Neural crest cell (in vitro differentiated cells): ENCODE measurements around the gene GPR161. TPM values are rescaled to one million over a fixed set of nuclear protein-coding genes. Genes with fewer than 3 reads are reported as not detected.

Experiments used
- DNase-seq: peaks from one replicate; pipeline ENCODE4 v3.0.0; 2021; ENCODE audit warnings: low read depth, mixed read lengths, low spot score
- H3K27ac Mint-ChIP-seq: one replicate; pipeline ENCODE4 v1.8.0; 2021; ENCODE audit warnings: mild to moderate bottlenecking, mixed read lengths; ENCODE audit not compliant: unreplicated experiment
- H3K27me3 Mint-ChIP-seq: 2 replicates; pipeline ENCODE4 v1.8.0; 2021; ENCODE audit warnings: low read depth, mild to moderate bottlenecking, mixed read lengths
- H3K36me3 Mint-ChIP-seq: 2 replicates; pipeline ENCODE4 v1.8.0; 2021; ENCODE audit warnings: low read depth, mild to moderate bottlenecking, mixed read lengths
- H3K4me1 Mint-ChIP-seq: 2 replicates; pipeline ENCODE4 v1.8.0; 2021; ENCODE audit warnings: mixed read lengths
- H3K4me3 Mint-ChIP-seq: one replicate; pipeline ENCODE4 v1.8.0; 2021; ENCODE audit warnings: mild to moderate bottlenecking, mixed read lengths
- H3K9me3 Mint-ChIP-seq: 2 replicates; pipeline ENCODE4 v1.8.0; 2021; ENCODE audit warnings: mixed read lengths
- total RNA-seq: library from RNA; stranded (reverse); gene quantifications from 2 replicates; pipeline ENCODE4 v1.2.1, GENCODE V29; 2021
- TF ChIP-seq, protein P1 (sequence below): fragments of 200-600 bp; sonication (generic); conservative IDR thresholded peaks from 2 replicates; pipeline ENCODE4 v1.5.0; 2021; ENCODE audit warnings: antibody characterized with exemption, mild to moderate bottlenecking

Gene GPR161
- total RNA-seq, 1 donor from 2014 or later: 47.7 TPM

- H3K36me3 Mint-ChIP-seq: no peaks in the 10 kb centered on the region
- TF ChIP-seq, protein P1, sequence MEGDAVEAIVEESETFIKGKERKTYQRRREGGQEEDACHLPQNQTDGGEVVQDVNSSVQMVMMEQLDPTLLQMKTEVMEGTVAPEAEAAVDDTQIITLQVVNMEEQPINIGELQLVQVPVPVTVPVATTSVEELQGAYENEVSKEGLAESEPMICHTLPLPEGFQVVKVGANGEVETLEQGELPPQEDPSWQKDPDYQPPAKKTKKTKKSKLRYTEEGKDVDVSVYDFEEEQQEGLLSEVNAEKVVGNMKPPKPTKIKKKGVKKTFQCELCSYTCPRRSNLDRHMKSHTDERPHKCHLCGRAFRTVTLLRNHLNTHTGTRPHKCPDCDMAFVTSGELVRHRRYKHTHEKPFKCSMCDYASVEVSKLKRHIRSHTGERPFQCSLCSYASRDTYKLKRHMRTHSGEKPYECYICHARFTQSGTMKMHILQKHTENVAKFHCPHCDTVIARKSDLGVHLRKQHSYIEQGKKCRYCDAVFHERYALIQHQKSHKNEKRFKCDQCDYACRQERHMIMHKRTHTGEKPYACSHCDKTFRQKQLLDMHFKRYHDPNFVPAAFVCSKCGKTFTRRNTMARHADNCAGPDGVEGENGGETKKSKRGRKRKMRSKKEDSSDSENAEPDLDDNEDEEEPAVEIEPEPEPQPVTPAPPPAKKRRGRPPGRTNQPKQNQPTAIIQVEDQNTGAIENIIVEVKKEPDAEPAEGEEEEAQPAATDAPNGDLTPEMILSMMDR: no peak
- H3K27me3 Mint-ChIP-seq: no peaks in the 10 kb centered on the region
- no peak overlapping the region for H3K4me3 Mint-ChIP-seq
- H3K27ac Mint-ChIP-seq: no peak overlapping the region
- no peaks in the 10 kb centered on the region for H3K9me3 Mint-ChIP-seq
- no peaks in the 10 kb centered on the region for H3K4me1 Mint-ChIP-seq
- no peak for DNase-seq
These were observed 101.4 kb downstream of the GPR161 start for GRCh38 chr1:168035345-168035744.

GRCh38 chr1:168032029-168032428 lies 104.7 kb downstream of the GPR161 start:
- H3K27ac Mint-ChIP-seq: no peak overlapping the region
- no peaks in the 10 kb centered on the region for H3K9me3 Mint-ChIP-seq
- no peaks in the 10 kb centered on the region for H3K4me1 Mint-ChIP-seq
- TF ChIP-seq, protein P1: no peak
- H3K27me3 Mint-ChIP-seq: no peaks in the 10 kb centered on the region
- DNase-seq: no peak
- no peaks in the 10 kb centered on the region for H3K36me3 Mint-ChIP-seq
- H3K4me3 Mint-ChIP-seq: no peak overlapping the region

DNA sequence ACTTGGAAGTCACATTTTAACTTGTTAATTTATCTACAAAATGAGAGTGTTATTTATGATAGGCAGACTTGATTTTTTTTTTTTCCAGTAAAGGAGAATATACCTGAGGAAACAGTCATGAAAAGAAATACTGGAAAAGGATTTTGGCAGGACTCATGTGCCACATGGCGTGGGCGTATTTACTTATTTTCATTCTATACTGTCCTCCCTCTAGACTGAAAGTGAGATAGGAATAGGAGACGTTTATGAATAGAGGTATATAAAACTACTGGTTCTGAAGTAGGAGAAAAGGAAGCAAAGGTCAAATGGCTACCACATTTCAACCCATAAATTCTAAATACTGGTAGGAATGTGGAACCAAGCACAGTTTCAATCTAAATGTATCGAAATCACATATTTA lies 105.1 kb downstream of the GPR161 start:
- TF ChIP-seq, protein P1: no peak
- Mint-ChIP-seq H3K27me3 (no peaks in the 10 kb centered on the region), H3K4me1 (no peaks in the 10 kb centered on the region), H3K36me3 (no peaks in the 10 kb centered on the region), H3K27ac (no peak overlapping the region), H3K4me3 (no peak overlapping the region), H3K9me3 (no peaks in the 10 kb centered on the region)
- DNase-seq: no peak

GRCh38 chr1:168031198-168031597 lies 105.5 kb downstream of the GPR161 start:
- H3K27ac Mint-ChIP-seq: no peak overlapping the region
- no peaks in the 10 kb centered on the region for H3K27me3 Mint-ChIP-seq
- TF ChIP-seq, protein P1: no peak
- no peak overlapping the region for H3K4me3 Mint-ChIP-seq
- no peaks in the 10 kb centered on the region for H3K9me3 Mint-ChIP-seq
- no peaks in the 10 kb centered on the region for H3K36me3 Mint-ChIP-seq
- H3K4me1 Mint-ChIP-seq: no peaks in the 10 kb centered on the region
- DNase-seq: no peak

Other genes starting within 250 kb of the GPR161 start
- 0.66 TPM in 1 of 2 replicates, not detected in the other for gene ADCY10, start 222.8 kb downstream of the GPR161 start, total RNA-seq
- 15.9 and 17.3 TPM in 2 replicates for gene DCAF6, start 200.2 kb downstream of the GPR161 start, total RNA-seq
- 35.1 and 37.6 TPM in 2 replicates for gene MPC2, start 199.9 kb downstream of the GPR161 start, total RNA-seq
- gene TIPRL, start 42.0 kb upstream of the GPR161 start, total RNA-seq: 28.3 and 33.5 TPM in 2 replicates
- gene SFT2D2, start 89.1 kb upstream of the GPR161 start, total RNA-seq: 49.6 and 52.9 TPM in 2 replicates
- gene TBX19, start 143.9 kb upstream of the GPR161 start, total RNA-seq: 0.68 and 0.93 TPM in 2 replicates